ENCODE measurements around the gene ABHD17B. TPM values are rescaled to one million over a fixed set of nuclear protein-coding genes. Genes with fewer than 3 reads are reported as not detected.

The ABHD17B gene
- total RNA-seq, 1 experiment from 2014 or later: 21.1 TPM

DNA sequence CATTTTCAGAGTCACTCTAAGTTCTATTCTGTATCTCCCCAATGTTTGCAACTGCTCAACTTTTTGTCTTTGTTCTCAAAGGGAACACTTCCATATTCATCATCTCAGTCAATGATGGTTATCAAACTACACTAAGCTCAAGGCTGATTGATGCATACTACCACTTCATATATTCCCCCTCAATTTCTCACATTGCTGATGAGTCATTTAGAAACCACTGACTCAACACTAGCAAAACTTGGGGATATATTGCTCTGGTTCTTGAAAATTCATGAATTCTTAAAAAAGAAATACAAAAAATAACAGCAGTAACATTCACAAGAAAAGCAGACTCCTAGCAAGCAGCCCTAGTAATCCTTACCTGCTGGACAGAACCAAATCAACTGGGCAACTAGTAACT, 52.2 kb downstream of the ABHD17B start:
- intact Hi-C loops (cut with micrococcal nuclease; ENCODE audit: unreplicated experiment) (no loop called here), in situ Hi-C loops (cut with HindIII; ENCODE audit: low pct_unique_long_range_greater_than_20kb, low sequenced_read_pairs) (no loop called here)
- ATAC-seq (no peak), DNase-seq (ENCODE audit: low read depth, low spot score) (no peak)
- no peak for TF ChIP-seq SIN3A (IDR thresholded peaks at IDR 0.05; ENCODE audit: borderline replicate concordance, insufficient read depth, low read depth, low read length)
- TF ChIP-seq TCF7L2 (IDR thresholded peaks at IDR 0.05; ENCODE audit: low read depth, low read length): no peak
- H3K27me3 ChIP-seq (ENCODE audit: control insufficient read depth, insufficient read depth, low read length): no peaks in the 10 kb centered on the region
- ChIA-PET POLR2A (no interaction called here), CTCF (no interaction called here)
- BruUV-seq (replicated peaks): no TSS peak
- no peak overlapping the region for H3K4me3 ChIP-seq (ENCODE audit: low read depth in 2 of 2, low read length in 2 of 2)
- no peaks in the 10 kb centered on the region; the same call in 1 of the 2 replicates for H3K36me3 ChIP-seq (ENCODE audit: control insufficient read depth, insufficient read depth, low read length)
- no peaks in the 10 kb centered on the region for H3K4me1 ChIP-seq (ENCODE audit: control insufficient read depth, insufficient read depth, low read length)
- no peak overlapping the region for H3K27ac ChIP-seq (ENCODE audit: low read length)
- H3K9me3 ChIP-seq (ENCODE audit: control insufficient read depth, insufficient read depth, low read depth, low read length): peaks cover 7% of the 10 kb centered on the region; the same call in 1 of the 2 replicates

DNA sequence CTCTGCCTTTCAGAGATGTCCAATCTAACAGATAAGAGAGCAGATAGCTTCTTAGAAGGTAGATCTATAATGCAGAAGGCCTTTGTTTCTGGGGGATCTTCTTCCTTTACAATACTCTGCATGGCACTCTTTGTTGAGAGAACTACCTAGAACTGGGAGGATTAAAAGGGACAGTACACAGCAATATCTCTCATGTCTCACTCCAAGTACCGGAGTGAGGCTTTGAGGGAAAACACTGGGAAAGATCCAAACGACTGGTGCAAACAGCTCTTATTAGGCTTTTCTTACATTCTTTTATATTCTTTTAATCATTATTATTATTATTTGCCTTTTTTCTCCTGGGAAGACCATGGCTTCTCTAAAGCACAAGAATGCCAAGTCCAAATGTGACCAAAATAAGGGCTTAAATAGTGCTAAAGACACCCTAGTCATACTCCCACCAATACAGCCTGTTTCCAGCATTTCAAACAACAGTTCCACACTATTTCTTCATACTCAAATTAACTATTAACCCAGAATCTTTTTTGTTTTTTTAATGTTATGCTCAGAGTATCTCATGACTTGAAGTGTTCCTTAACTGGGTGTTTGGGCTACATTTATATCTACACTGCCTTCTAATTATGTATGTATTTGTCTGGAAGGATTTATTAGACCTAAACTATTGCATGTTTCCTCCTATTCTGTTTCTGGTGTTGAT, 52.7 kb downstream of the ABHD17B start:
- intact Hi-C loops (cut with micrococcal nuclease; ENCODE audit: unreplicated experiment): no loop called here
- Histone ChIP-seq H3K27me3 (ENCODE audit: control insufficient read depth, insufficient read depth, low read length) (no peaks in the 10 kb centered on the region), H3K4me1 (ENCODE audit: control insufficient read depth, insufficient read depth, low read length) (no peaks in the 10 kb centered on the region), H3K4me3 (ENCODE audit: low read depth in 2 of 2, low read length in 2 of 2) (no peak overlapping the region), H3K36me3 (ENCODE audit: control insufficient read depth, insufficient read depth, low read length) (no peaks in the 10 kb centered on the region; the same call in 1 of the 2 replicates), H3K27ac (ENCODE audit: low read length) (no peak overlapping the region), H3K9me3 (ENCODE audit: control insufficient read depth, insufficient read depth, low read depth, low read length) (peaks cover 7% of the 10 kb centered on the region; the same call in 1 of the 2 replicates)
- no TSS peak for BruUV-seq (replicated peaks)
- DNase-seq (ENCODE audit: low read depth, low spot score) (no peak), ATAC-seq (no peak)
- POLR2A ChIA-PET: no interaction called here
- TF ChIP-seq TCF7L2 (IDR thresholded peaks at IDR 0.05; ENCODE audit: low read depth, low read length) (no peak), POLR2AphosphoS5 (IDR thresholded peaks at IDR 0.05; ENCODE audit: low read depth, low read length) (no peak), SIN3A (IDR thresholded peaks at IDR 0.05; ENCODE audit: borderline replicate concordance, insufficient read depth, low read depth, low read length) (no peak)
- TF ChIP-seq, protein P1, sequence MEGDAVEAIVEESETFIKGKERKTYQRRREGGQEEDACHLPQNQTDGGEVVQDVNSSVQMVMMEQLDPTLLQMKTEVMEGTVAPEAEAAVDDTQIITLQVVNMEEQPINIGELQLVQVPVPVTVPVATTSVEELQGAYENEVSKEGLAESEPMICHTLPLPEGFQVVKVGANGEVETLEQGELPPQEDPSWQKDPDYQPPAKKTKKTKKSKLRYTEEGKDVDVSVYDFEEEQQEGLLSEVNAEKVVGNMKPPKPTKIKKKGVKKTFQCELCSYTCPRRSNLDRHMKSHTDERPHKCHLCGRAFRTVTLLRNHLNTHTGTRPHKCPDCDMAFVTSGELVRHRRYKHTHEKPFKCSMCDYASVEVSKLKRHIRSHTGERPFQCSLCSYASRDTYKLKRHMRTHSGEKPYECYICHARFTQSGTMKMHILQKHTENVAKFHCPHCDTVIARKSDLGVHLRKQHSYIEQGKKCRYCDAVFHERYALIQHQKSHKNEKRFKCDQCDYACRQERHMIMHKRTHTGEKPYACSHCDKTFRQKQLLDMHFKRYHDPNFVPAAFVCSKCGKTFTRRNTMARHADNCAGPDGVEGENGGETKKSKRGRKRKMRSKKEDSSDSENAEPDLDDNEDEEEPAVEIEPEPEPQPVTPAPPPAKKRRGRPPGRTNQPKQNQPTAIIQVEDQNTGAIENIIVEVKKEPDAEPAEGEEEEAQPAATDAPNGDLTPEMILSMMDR (IDR thresholded peaks at IDR 0.05): no peak
- TF ChIP-seq, protein P2, sequence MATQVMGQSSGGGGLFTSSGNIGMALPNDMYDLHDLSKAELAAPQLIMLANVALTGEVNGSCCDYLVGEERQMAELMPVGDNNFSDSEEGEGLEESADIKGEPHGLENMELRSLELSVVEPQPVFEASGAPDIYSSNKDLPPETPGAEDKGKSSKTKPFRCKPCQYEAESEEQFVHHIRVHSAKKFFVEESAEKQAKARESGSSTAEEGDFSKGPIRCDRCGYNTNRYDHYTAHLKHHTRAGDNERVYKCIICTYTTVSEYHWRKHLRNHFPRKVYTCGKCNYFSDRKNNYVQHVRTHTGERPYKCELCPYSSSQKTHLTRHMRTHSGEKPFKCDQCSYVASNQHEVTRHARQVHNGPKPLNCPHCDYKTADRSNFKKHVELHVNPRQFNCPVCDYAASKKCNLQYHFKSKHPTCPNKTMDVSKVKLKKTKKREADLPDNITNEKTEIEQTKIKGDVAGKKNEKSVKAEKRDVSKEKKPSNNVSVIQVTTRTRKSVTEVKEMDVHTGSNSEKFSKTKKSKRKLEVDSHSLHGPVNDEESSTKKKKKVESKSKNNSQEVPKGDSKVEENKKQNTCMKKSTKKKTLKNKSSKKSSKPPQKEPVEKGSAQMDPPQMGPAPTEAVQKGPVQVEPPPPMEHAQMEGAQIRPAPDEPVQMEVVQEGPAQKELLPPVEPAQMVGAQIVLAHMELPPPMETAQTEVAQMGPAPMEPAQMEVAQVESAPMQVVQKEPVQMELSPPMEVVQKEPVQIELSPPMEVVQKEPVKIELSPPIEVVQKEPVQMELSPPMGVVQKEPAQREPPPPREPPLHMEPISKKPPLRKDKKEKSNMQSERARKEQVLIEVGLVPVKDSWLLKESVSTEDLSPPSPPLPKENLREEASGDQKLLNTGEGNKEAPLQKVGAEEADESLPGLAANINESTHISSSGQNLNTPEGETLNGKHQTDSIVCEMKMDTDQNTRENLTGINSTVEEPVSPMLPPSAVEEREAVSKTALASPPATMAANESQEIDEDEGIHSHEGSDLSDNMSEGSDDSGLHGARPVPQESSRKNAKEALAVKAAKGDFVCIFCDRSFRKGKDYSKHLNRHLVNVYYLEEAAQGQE (IDR thresholded peaks at IDR 0.05; ENCODE audit: insufficient read depth in 1 of 2, low read depth in 2 of 2, low read length in 1 of 2): no peak
- in situ Hi-C loops (cut with HindIII; ENCODE audit: low pct_unique_long_range_greater_than_20kb, low sequenced_read_pairs): no loop called here
- CTCF ChIA-PET: no interaction called here

DNA sequence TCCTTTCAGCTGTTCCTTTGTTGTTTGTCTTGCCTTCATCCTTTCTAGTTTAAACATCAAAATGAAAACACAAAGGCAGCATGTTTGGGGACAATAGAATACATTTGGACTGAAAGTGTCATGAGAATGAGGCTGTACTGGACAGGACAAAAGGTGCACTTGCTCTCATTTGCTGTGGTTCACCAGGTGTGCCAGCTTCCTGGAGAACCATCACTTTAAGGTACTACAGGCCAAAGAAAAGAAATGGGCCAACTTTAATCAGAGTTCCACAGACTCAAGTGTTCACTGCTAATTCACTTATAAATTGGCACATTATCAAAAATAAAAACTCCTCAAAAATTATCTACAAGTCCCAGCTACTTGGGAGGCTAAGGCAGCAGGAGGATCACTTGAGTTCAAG, 53.8 kb downstream of the ABHD17B start:
- intact Hi-C loops (cut with micrococcal nuclease; ENCODE audit: unreplicated experiment): no loop called here
- Histone ChIP-seq H3K36me3 (ENCODE audit: control insufficient read depth, insufficient read depth, low read length) (no peaks in the 10 kb centered on the region; the same call in 1 of the 2 replicates), H3K27ac (ENCODE audit: low read length) (no peak overlapping the region), H3K4me3 (ENCODE audit: low read depth in 2 of 2, low read length in 2 of 2) (no peak overlapping the region), H3K4me1 (ENCODE audit: control insufficient read depth, insufficient read depth, low read length) (no peaks in the 10 kb centered on the region), H3K9me3 (ENCODE audit: control insufficient read depth, insufficient read depth, low read depth, low read length) (peaks cover 7% of the 10 kb centered on the region; the same call in 1 of the 2 replicates), H3K27me3 (ENCODE audit: control insufficient read depth, insufficient read depth, low read length) (no peaks in the 10 kb centered on the region)
- TF ChIP-seq SIN3A (IDR thresholded peaks at IDR 0.05; ENCODE audit: borderline replicate concordance, insufficient read depth, low read depth, low read length) (no peak), TCF7L2 (IDR thresholded peaks at IDR 0.05; ENCODE audit: low read depth, low read length) (no peak), POLR2AphosphoS5 (IDR thresholded peaks at IDR 0.05; ENCODE audit: low read depth, low read length) (no peak)
- TF ChIP-seq, protein P2 (IDR thresholded peaks at IDR 0.05; ENCODE audit: insufficient read depth in 1 of 2, low read depth in 2 of 2, low read length in 1 of 2): no peak
- TF ChIP-seq, protein P1 (IDR thresholded peaks at IDR 0.05): no peak
- BruUV-seq (replicated peaks): no TSS peak
- no peak for ATAC-seq
- ChIA-PET CTCF (no interaction called here), POLR2A (no interaction called here)
- no peak for DNase-seq (ENCODE audit: low read depth, low spot score)
- in situ Hi-C loops (cut with HindIII; ENCODE audit: low pct_unique_long_range_greater_than_20kb, low sequenced_read_pairs): no loop called here

All from Panc1 (cell line).